AG08395 (cell line): ENCODE results near the gene GABARAPL2.
"Not testable (repeated sequence)": the region's sequence is repeated elsewhere in the genome, so short reads cannot be mapped to it uniquely, and the experiment has no call there.

Experiments
- DNase-seq: peaks from one replicate; pipeline ENCODE4 v3.0.0; 2012; ENCODE audit warnings: mixed read lengths, low spot score

GABARAPL2 gene, protein sequence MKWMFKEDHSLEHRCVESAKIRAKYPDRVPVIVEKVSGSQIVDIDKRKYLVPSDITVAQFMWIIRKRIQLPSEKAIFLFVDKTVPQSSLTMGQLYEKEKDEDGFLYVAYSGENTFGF

DNA sequence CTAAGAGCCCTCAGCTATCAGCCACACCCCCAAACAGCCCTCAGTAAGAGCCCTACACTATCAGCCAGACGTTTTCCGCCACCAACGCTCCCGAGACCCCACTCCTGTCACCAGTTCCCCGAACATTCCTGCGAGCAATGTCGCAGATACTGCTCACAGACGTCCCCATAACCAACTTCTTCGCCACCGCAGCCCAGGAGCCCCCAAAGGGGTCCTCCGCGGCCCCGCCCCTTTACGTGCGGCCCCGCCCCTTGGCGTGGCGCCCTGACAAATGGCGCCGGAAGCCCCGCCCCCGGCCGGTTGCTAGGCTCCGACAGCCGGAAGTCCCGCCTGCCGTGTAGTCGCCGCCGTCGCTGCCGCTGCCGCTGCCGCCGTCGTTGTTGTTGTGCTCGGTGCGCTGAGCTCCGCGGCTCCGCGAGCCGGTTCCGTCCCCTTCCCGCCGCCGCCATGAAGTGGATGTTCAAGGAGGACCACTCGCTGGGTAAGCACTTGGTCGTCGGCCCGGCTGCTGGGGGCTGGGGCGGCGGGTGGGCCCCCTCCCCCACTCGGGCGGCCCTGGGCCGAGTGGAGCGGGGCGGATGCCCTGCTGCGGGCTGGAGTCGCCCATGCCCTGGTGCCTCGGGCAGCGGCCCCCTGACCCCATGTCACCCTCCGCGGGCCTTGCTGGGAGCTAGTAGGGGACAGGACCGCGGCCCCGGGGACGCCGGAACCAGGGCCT, at the start of gene GABARAPL2:
Gene GABARAPL2 (plus strand): TSS at position 340 of the 718 bp plus-strand sequence. CDS start 108 bp downstream, at position 448.
- DNase-seq: peak; percentile 88

DNA sequence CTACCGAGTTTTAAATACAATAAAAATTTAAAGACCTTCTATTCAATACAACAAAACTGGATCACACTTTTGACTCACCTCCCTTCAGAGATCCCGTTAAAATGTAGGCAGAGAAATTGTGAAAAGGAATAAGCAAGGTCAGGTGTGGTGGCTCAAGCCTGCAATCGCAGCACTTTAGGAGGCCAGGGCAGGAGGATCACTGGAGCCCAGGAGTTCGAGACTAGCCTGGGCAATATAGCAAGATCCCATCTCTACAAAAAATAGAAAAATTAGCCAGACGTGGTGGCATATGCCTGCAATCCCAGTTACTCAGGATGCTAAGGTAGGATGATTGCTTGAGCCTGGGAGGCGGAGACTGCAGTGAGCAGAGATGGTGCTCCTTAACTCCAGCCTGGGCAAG, 47.0 kb upstream of the GABARAPL2 start:
- DNase-seq: no peak

DNA sequence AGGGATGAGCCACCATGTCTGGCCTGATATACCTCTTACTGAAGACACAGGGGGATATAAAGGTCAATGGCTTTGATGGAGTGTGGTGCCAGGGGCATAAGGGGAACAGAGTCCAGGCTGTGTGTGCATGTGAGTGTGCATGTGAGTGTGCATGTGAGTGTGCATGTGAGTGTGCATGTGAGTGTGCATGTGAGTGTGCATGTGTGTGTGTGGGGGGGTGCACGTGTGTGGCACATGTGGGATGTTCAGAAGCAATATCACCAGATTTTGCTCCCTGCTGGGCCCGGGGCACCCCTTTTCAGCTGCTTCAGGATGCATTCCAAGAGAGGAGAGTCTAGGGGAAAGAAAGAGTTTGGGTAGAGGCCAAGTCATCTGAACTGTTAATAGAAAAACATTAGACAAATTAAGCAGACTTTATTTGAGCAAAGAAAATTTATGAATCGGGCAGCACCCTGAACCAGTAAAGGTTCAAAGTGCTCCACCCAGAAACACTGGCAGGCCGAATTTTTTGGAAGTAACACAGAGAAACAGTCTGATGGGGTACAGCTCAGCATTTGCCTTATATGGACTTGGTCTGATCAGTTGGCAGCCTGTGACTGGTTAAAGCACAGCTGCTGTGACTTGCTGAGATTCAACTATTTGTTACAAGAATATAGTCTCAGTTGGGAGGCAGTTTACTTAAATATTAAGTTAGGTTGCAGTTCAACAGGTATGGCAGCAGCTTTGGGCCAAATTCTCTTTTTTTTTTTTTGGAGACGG, 40.0 kb upstream of the GABARAPL2 start:
- no peak for DNase-seq

- no peak for DNase-seq
These were observed 38.3 kb upstream of the GABARAPL2 start for GRCh38 chr16:75527825-75528299.

GRCh38 chr16:75529056-75529905, 36.9 kb upstream of the GABARAPL2 start:
- DNase-seq: no peak

DNA sequence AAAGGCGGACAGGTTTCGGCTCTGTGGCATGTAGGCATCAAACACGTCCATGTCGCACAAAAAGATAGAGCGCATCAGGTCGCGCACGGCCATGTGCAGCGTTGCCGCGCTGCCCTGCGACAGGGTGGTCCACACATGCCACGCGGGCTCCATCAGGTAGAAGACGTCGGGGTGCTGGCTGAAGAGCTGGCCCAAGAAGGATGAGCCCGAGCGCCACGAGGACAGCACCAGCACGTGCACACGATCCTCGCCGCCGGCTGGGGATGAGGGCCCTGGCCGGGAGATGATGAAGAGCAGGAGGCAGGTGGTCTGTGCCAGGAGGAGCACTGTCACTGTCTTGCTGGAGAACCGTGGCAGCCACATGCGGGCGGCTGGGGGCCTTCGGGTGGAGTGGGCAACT, 36.2 kb upstream of the GABARAPL2 start:
- DNase-seq: no peak

DNA sequence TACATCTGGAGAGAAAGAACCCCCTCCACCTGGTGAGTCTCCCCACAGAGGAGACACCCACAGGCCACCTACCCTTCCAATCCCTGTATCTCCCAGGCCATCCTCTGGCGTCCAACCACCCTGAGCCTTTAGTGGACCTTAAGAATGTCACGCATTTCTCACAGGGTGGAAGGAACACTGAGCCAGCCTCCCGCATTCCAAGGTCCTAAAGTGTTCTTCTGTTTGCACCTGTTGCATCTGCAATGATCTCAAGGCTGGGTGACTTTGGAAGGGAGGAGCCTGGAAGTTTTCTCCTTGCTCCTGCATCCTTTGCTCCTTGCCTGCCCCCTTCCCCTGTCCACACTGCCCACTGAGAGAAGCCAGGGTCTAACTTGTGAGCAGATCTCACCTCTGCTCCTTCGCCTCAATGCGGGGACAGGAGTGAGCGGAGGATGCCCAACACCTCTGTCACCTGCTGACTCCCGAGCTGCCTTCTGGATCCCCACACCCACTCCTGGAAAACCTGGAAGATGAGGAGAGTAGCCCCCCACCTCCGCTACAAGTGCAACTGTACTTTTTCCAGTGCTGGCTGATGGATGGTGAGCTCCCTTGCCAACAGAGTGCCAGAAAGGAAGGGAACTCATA, 33.9 kb upstream of the GABARAPL2 start:
- no peak for DNase-seq

- DNase-seq: no peak
These were observed 33.4 kb upstream of the GABARAPL2 start for GRCh38 chr16:75532791-75533190.

DNA sequence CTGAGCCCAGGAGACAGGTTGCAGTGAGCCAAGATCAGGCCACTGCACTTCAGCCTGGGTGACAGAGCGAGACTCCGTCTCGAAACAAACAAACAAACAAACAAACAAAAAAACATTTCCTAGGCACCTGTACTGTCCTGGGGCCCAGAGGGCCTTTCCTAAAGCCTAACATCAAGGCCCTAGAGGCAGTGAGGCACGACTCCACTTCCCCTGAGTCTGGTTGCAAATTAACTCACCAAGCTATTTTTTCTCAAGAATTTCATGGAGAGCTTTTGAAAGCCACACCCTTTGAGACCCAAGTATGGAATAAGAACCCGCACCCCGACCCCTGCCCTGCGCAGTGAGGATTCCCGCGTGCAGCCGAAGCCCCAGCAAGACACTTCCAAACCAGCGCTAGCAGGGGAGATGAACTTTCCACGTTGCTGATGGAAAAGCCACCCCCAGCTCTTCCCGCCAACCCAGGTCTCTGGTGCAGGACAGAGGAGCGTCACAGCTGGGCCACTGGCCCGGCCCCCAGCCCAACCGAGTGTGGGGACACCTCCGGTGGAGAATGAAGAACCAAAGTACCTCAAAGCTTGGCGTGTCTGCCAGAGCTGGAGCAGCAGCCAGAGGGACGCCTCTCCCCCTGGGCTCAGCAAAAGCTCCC, 31.5 kb upstream of the GABARAPL2 start:
- no peak for DNase-seq

- DNase-seq: no peak
These were observed 30.9 kb upstream of the GABARAPL2 start for GRCh38 chr16:75535211-75535843.

DNA sequence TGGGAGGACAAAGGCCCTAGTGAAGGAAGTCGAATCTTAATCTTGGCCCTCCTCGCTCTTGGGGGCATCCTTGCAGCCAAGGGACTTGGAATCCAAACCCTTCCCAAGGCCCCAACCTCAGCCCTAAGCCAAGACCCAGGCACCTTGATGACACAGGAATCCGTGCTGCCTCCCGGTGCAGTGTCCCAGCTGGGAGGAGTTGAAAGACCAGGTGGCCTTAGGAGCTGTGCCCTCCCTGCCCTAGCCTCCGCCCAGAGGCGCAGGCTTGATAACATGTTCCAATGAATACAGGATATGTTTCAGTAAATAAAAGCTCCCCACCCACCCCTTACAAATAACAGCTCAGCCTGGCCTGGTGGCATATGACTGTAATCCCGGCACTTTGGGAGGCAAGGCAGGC, 30.3 kb upstream of the GABARAPL2 start, which contains the start of gene CHST5:
Gene CHST5 (minus strand): TSS at position 208 of the 400 bp plus-strand sequence. CDS start 5,724 bp downstream, outside the sequence.
- DNase-seq: no peak

- DNase-seq: no peak
These were observed 28.4 kb upstream of the GABARAPL2 start for GRCh38 chr16:75537776-75538175.

DNA sequence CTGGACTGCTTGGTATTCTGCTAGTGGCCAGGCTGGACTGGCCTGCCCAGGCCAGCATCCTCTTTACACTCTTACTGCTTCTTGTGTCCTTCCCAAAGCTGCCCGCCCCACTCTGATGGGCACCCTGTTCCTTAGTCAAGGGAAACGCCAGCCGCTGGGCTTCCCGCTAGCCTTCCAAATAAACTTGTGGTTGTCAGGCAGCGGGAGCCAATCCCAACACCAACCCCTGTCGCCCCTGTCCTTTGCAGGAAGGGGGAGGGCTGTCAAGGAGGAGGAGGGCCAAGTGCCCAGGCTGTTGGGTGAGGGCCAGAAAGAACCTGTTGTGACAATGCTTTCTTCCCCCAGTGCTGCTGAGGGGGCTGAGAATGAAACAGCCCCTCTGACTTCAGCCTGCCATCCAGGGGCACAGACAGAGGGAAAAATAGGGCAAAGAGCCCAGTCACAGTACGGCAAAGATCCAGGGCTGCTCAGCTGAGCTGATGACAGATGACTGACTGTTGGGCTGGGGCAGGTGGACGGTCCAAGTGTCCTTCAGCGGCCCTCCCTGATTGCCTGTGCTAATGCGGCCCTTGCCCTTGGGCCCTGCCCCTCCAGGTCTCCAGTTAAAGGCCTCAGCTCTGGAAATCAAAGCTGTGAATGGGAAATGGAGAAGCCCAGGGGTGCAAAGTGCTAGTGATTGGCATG, 27.2 kb upstream of the GABARAPL2 start:
- DNase-seq: not testable (repeated sequence)

DNA sequence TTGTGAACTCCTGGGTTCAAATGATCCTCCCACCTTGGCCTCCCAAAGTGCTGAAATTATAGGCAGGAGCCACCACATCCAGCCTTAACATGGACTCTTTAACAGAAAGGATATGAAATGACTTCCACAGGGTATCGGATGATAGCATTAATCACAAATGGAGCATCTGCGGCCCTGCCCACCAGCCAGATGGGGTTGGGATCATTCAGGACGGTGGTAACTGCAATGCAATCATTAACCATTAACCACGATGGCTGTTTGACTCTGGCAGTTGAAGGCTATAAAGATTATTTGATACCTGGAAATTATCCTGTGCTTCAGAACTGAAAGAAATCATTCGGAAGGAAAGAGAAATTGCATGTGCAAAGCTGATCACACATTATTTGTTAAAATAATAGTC, 24.9 kb upstream of the GABARAPL2 start:
- DNase-seq: no peak

DNA sequence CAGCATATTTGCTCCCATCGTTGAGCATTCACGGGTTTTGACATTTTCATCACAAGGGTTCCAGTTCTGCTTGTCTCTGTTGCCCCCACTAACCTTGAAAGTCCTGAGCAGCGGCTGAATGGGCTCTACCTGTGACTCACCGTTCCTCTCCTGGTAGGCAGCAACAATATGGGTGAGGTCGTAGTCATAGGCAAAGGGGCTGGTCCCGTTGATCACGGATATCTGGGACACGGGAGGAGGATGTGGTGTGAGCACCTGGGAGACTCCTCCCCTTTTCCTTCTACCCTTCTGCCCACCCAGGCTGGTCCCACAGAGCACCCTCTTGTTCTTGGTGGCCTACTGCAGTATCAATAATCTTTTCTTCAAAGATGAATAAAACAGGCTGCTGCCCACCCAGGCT, 23.7 kb upstream of the GABARAPL2 start:
- not testable (repeated sequence) for DNase-seq

GRCh38 chr16:75545879-75546278, 20.3 kb upstream of the GABARAPL2 start:
- DNase-seq: not testable (repeated sequence)

DNA sequence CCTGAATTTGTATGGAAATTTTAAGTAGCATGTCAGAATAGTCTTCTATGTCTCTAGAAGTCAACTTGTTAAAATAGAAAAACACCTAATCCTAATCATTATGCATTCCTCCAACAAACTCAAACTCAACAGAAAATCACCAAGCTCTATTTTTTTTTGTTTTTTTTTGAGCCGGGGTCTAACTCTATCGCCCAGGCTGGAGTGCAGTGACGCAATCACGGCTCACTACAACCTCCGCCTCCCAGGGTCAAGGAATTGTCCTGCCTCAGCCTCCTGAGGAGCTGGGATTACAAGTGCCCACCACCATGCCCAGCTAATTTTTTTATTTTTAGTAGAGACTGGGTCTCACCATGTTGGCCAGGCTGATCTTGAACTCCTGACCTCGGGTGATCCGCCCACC, 19.9 kb upstream of the GABARAPL2 start:
- DNase-seq: no peak

GRCh38 chr16:75548456-75548855, 17.7 kb upstream of the GABARAPL2 start:
- not testable (repeated sequence) for DNase-seq

- no peak for DNase-seq
These were observed 15.9 kb upstream of the GABARAPL2 start for GRCh38 chr16:75550211-75550662.

GRCh38 chr16:75552951-75553350, 13.2 kb upstream of the GABARAPL2 start:
- DNase-seq: no peak
